SK-N-SH treated with all-trans-retinoic acid at 6 μM for 48 hours (cell line): ENCODE measurements around the gene CNTNAP2.

Source experiments
- ATAC-seq: fragments of 200-7000 bp; cut with Tn5 transposase; 3 replicates; pipeline ENCODE4 v1.9.1; 2020; ENCODE audit warnings: mild to moderate bottlenecking, moderate library complexity
- ARNTL ChIP-seq: fragments of 450-650 bp; formaldehyde crosslinking; IDR thresholded peaks from 2 replicates; pipeline ENCODE4 v1.5.0; 2020; ENCODE audit warnings: low read depth, mild to moderate bottlenecking, moderate library complexity, borderline replicate concordance
- BACH2 ChIP-seq: fragments of 250-450 bp; sonication (Bioruptor Pico); IDR thresholded peaks from 2 replicates; pipeline ENCODE4 v1.9.0; 2021; ENCODE audit warnings: mild to moderate bottlenecking, borderline replicate concordance
- CSDC2 ChIP-seq: fragments of 250-450 bp; sonication (Bioruptor Pico); IDR thresholded peaks from 2 replicates; pipeline ENCODE4 v1.5.0; 2020; ENCODE audit warnings: mild to moderate bottlenecking, moderate library complexity
- ESRRG ChIP-seq: fragments of 250-450 bp; sonication (Bioruptor Pico); IDR thresholded peaks from 2 replicates; pipeline ENCODE4 v1.6.1; 2021; ENCODE audit warnings: mild to moderate bottlenecking
- GLIS3 ChIP-seq: fragments of 250-450 bp; sonication (Bioruptor Pico); IDR thresholded peaks from 2 replicates; pipeline ENCODE4 v1.5.0; 2020; ENCODE audit warnings: mild to moderate bottlenecking, moderate library complexity
- ISL1 ChIP-seq: fragments of 250-450 bp; sonication (Bioruptor Pico); IDR thresholded peaks from 2 replicates; pipeline ENCODE4 v2.1.2; 2022; ENCODE audit warnings: mild to moderate bottlenecking, moderate library complexity
- OSR1 ChIP-seq: fragments of 250-450 bp; sonication (Bioruptor Pico); IDR thresholded peaks from 2 replicates; pipeline ENCODE4 v1.8.0; 2022; ENCODE audit warnings: moderate library complexity, mild to moderate bottlenecking, inconsistent platforms
- PPARA ChIP-seq: fragments of 250-450 bp; sonication (Bioruptor Pico); IDR thresholded peaks from 2 replicates; pipeline ENCODE4 v1.5.0; 2020; ENCODE audit warnings: mild to moderate bottlenecking, borderline replicate concordance
- RARB ChIP-seq: fragments of 250-450 bp; sonication (Bioruptor Pico); IDR thresholded peaks from 2 replicates; pipeline ENCODE4 v1.8.0; 2021; ENCODE audit warnings: mild to moderate bottlenecking, moderate library complexity
- SNAI2 ChIP-seq: fragments of 250-450 bp; sonication (Bioruptor Pico); IDR thresholded peaks from 2 replicates; pipeline ENCODE4 v1.5.0; 2020; ENCODE audit warnings: mild to moderate bottlenecking, moderate library complexity
- TCF4 ChIP-seq: fragments of 250-450 bp; sonication (Bioruptor Pico); IDR thresholded peaks from 2 replicates; pipeline ENCODE4 v1.8.0; 2021; ENCODE audit warnings: mild to moderate bottlenecking, moderate library complexity, borderline replicate concordance
- TOX ChIP-seq: fragments of 250-450 bp; sonication (Bioruptor Pico); IDR thresholded peaks from 2 replicates; pipeline ENCODE4 v1.8.0; 2021; ENCODE audit warnings: mild to moderate bottlenecking, moderate library complexity, borderline replicate concordance
- ZC3H10 ChIP-seq: fragments of 250-450 bp; sonication (Bioruptor Pico); IDR thresholded peaks from 2 replicates; pipeline ENCODE4 v1.5.1; 2021; ENCODE audit warnings: mild to moderate bottlenecking, moderate library complexity
- ZFP3 ChIP-seq: fragments of 250-450 bp; sonication (Bioruptor Pico); IDR thresholded peaks from 2 replicates; pipeline ENCODE4 v1.5.0; 2020; ENCODE audit warnings: mild to moderate bottlenecking, moderate library complexity
- ZFP30 ChIP-seq: fragments of 450-650 bp; formaldehyde crosslinking; IDR thresholded peaks from 2 replicates; pipeline ENCODE4 v1.5.0; 2022; ENCODE audit warnings: mild to moderate bottlenecking, moderate library complexity
- ZNF565 ChIP-seq: fragments of 450-650 bp; formaldehyde crosslinking; conservative IDR thresholded peaks from 2 replicates; pipeline ENCODE4 v1.5.0; 2020; ENCODE audit warnings: low read depth, mild to moderate bottlenecking, moderate library complexity
- ZNF70 ChIP-seq: fragments of 450-650 bp; formaldehyde crosslinking; IDR thresholded peaks from 2 replicates; pipeline ENCODE4 v1.5.0; 2020; ENCODE audit warnings: mild to moderate bottlenecking, moderate library complexity
- ZNF8 ChIP-seq: fragments of 450-650 bp; formaldehyde crosslinking; IDR thresholded peaks from 2 replicates; pipeline ENCODE4 v1.5.0; 2020; ENCODE audit warnings: mild to moderate bottlenecking, moderate library complexity
- TF ChIP-seq, protein P1 (sequence below): fragments of 250-450 bp; sonication (Bioruptor Pico); IDR thresholded peaks from 2 replicates; pipeline ENCODE4 v1.5.1; 2020; ENCODE audit warnings: low read depth, mild to moderate bottlenecking, moderate library complexity
- TF ChIP-seq, protein P2 (sequence below): fragments of 250-450 bp; sonication (Bioruptor Pico); IDR thresholded peaks from 2 replicates; pipeline ENCODE4 v1.8.0; 2020; ENCODE audit warnings: mild to moderate bottlenecking, moderate library complexity, borderline replicate concordance
- TF ChIP-seq, protein P3 (sequence below): fragments of 250-450 bp; sonication (Bioruptor Pico); IDR thresholded peaks from 2 replicates; pipeline ENCODE4 v1.5.0; 2020; ENCODE audit warnings: mild to moderate bottlenecking, moderate library complexity
- TF ChIP-seq, protein P4 (sequence below): fragments of 250-450 bp; sonication (Bioruptor Pico); IDR thresholded peaks from 2 replicates; pipeline ENCODE4 v1.5.1; 2021; ENCODE audit warnings: mild to moderate bottlenecking, moderate library complexity
- TF ChIP-seq, protein P5 (sequence below): fragments of 250-450 bp; sonication (Bioruptor Pico); IDR thresholded peaks from 2 replicates; pipeline ENCODE4 v1.8.0; 2021; ENCODE audit warnings: low read depth, mild to moderate bottlenecking, moderate library complexity, borderline replicate concordance

Gene CNTNAP2

DNA sequence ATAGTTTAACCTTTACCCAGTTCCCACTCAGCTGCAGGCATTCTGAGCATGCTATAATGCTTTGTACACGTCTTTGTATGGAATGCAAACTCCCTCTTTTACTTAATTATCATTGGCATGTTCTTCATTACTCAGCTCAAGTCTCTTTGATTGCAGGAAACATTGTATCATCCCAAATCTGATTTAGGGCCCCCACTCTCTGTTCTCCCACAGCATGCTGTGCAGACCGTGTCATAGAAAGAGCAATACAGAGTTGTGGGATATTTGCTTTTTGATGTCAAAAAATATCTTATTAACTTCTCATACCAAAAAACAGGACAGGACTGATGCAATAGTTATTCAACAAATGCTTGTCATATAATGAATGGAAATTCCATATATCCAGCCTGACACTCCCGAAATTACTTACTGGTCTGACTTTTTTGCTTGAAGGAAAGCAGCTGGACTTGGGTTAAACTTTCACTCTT lies 1392.5 kb downstream of the CNTNAP2 start (continued):
- TF ChIP-seq BACH2 (no peak), TCF4 (CRISPR knock-in tag) (peak; percentile 72; the same call in 1 of the 2 replicates), SNAI2 (CRISPR knock-in tag) (peak; percentile 30; the same call in 1 of the 2 replicates)
- TF ChIP-seq, protein P1, sequence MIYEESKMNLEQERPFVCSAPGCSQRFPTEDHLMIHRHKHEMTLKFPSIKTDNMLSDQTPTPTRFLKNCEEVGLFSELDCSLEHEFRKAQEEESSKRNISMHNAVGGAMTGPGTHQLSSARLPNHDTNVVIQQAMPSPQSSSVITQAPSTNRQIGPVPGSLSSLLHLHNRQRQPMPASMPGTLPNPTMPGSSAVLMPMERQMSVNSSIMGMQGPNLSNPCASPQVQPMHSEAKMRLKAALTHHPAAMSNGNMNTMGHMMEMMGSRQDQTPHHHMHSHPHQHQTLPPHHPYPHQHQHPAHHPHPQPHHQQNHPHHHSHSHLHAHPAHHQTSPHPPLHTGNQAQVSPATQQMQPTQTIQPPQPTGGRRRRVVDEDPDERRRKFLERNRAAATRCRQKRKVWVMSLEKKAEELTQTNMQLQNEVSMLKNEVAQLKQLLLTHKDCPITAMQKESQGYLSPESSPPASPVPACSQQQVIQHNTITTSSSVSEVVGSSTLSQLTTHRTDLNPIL = peak; percentile 99

DNA sequence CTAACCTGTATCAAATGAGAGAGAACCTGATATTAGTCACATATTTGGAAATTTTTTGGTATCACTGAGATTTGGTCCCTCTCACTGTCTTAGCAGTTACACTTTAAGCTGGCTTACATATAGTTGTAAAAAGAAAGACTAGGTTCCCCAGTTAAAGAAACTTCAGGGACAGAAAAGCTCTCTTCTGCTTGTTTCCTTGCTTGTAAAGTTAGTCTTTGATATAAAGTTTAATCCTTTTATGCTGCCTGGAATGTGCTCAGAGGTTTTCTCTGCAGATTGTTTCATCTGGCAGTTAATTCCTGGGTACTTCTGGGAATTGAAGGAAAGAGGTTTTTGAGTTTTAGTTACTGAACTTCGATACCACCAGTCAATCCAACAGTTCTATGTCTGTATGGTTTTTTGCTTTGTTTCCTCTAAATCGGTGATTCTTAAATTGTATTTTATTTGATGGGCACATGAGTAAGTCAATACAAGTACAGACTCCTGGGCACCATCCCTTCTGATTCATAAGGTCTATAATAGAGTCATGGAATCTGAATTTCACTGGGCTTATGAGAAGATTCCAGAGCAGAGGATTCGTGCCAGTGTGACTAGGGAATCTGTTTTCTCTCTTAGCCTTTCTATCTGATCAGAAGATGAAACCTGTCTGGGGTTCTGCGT lies 1393.1 kb downstream of the CNTNAP2 start:
- peak; percentile 83 for ATAC-seq
- TF ChIP-seq ZNF70 (CRISPR knock-in tag) (no peak), TOX (CRISPR knock-in tag) (no peak; the same call in 1 of the 2 replicates), ZFP30 (CRISPR knock-in tag) (no peak), ZNF8 (CRISPR knock-in tag) (0 out of 2 replicates have a peak, but pooled peaks have one; percentile 25), OSR1 (CRISPR knock-in tag) (no peak), ESRRG (CRISPR knock-in tag) (no peak), SNAI2 (CRISPR knock-in tag) (no peak), PPARA (CRISPR knock-in tag) (no peak), CSDC2 (CRISPR knock-in tag) (no peak), ZC3H10 (CRISPR knock-in tag) (peak; percentile 21; the same call in 1 of the 2 replicates), ISL1 (CRISPR knock-in tag) (peak; percentile 85), ZNF565 (CRISPR knock-in tag) (no peak; the same call in 1 of the 2 replicates), ZFP3 (CRISPR knock-in tag) (no peak; the same call in 1 of the 2 replicates), GLIS3 (CRISPR knock-in tag) (no peak), ARNTL (no peak), BACH2 (no peak), RARB (no peak; the same call in 1 of the 2 replicates), TCF4 (CRISPR knock-in tag) (0 out of 2 replicates have a peak, but pooled peaks have one; percentile 26)
- TF ChIP-seq, protein P1 = peak; percentile 51; the same call in 1 of the 2 replicates
- TF ChIP-seq, protein P2, sequence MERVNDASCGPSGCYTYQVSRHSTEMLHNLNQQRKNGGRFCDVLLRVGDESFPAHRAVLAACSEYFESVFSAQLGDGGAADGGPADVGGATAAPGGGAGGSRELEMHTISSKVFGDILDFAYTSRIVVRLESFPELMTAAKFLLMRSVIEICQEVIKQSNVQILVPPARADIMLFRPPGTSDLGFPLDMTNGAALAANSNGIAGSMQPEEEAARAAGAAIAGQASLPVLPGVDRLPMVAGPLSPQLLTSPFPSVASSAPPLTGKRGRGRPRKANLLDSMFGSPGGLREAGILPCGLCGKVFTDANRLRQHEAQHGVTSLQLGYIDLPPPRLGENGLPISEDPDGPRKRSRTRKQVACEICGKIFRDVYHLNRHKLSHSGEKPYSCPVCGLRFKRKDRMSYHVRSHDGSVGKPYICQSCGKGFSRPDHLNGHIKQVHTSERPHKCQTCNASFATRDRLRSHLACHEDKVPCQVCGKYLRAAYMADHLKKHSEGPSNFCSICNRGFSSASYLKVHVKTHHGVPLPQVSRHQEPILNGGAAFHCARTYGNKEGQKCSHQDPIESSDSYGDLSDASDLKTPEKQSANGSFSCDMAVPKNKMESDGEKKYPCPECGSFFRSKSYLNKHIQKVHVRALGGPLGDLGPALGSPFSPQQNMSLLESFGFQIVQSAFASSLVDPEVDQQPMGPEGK (CRISPR knock-in tag) = no peak
- TF ChIP-seq, protein P3, sequence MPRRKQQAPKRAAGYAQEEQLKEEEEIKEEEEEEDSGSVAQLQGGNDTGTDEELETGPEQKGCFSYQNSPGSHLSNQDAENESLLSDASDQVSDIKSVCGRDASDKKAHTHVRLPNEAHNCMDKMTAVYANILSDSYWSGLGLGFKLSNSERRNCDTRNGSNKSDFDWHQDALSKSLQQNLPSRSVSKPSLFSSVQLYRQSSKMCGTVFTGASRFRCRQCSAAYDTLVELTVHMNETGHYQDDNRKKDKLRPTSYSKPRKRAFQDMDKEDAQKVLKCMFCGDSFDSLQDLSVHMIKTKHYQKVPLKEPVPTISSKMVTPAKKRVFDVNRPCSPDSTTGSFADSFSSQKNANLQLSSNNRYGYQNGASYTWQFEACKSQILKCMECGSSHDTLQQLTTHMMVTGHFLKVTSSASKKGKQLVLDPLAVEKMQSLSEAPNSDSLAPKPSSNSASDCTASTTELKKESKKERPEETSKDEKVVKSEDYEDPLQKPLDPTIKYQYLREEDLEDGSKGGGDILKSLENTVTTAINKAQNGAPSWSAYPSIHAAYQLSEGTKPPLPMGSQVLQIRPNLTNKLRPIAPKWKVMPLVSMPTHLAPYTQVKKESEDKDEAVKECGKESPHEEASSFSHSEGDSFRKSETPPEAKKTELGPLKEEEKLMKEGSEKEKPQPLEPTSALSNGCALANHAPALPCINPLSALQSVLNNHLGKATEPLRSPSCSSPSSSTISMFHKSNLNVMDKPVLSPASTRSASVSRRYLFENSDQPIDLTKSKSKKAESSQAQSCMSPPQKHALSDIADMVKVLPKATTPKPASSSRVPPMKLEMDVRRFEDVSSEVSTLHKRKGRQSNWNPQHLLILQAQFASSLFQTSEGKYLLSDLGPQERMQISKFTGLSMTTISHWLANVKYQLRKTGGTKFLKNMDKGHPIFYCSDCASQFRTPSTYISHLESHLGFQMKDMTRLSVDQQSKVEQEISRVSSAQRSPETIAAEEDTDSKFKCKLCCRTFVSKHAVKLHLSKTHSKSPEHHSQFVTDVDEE (CRISPR knock-in tag) = no peak
- TF ChIP-seq, protein P4, sequence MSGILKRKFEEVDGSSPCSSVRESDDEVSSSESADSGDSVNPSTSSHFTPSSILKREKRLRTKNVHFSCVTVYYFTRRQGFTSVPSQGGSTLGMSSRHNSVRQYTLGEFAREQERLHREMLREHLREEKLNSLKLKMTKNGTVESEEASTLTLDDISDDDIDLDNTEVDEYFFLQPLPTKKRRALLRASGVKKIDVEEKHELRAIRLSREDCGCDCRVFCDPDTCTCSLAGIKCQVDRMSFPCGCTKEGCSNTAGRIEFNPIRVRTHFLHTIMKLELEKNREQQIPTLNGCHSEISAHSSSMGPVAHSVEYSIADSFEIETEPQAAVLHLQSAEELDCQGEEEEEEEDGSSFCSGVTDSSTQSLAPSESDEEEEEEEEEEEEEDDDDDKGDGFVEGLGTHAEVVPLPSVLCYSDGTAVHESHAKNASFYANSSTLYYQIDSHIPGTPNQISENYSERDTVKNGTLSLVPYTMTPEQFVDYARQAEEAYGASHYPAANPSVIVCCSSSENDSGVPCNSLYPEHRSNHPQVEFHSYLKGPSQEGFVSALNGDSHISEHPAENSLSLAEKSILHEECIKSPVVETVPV = no peak
- TF ChIP-seq, protein P5, sequence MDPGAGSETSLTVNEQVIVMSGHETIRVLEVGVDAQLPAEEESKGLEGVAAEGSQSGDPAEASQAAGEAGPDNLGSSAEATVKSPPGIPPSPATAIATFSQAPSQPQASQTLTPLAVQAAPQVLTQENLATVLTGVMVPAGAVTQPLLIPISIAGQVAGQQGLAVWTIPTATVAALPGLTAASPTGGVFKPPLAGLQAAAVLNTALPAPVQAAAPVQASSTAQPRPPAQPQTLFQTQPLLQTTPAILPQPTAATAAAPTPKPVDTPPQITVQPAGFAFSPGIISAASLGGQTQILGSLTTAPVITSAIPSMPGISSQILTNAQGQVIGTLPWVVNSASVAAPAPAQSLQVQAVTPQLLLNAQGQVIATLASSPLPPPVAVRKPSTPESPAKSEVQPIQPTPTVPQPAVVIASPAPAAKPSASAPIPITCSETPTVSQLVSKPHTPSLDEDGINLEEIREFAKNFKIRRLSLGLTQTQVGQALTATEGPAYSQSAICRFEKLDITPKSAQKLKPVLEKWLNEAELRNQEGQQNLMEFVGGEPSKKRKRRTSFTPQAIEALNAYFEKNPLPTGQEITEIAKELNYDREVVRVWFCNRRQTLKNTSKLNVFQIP (CRISPR knock-in tag) = no peak
- TF ChIP-seq, all 23 proteins: peak for 5
